B cell (primary cell): ENCODE results near the gene UBE2J1.

ENCODE experiments used
- CTCF ChIP-seq: fragments of 200-600 bp; IDR thresholded peaks from one replicate; pipeline ENCODE4 v1.8.0; 2022; ENCODE audit warnings: antibody characterized with exemption, mild to moderate bottlenecking
- EZH2 ChIP-seq: IDR thresholded peaks from 2 replicates; pipeline ENCODE4 v1.6.1; 2012; ENCODE audit warnings: borderline replicate concordance, low read depth, mild to moderate bottlenecking, moderate library complexity, low read length; ENCODE audit not compliant: insufficient read depth, poor library complexity, severe bottlenecking

- TF ChIP-seq CTCF, result no peak
- no peak for TF ChIP-seq EZH2
Observed at GRCh38 chr6:89348372-89348771, 4.2 kb downstream of the UBE2J1 start.
